GM18951 (cell line): ENCODE measurements around the gene NFATC3.

Experiments used
- POLR2A ChIP-seq: IDR thresholded peaks from 4 replicates; pipeline ENCODE4 v1.6.1; 2011; ENCODE audit warnings: mild to moderate bottlenecking; ENCODE audit not compliant: insufficient read length, insufficient read depth; ENCODE audit errors: extremely low read depth
- in situ Hi-C: fragments of 300-500 bp; cut with MboI; formaldehyde crosslinking; loops from one replicate; pipeline ENCODE4 v1.12.0; 2022; ENCODE audit warnings: low sequenced_read_pairs, mixed read lengths, inconsistent platforms; ENCODE audit not compliant: unreplicated experiment

The NFATC3 gene

DNA sequence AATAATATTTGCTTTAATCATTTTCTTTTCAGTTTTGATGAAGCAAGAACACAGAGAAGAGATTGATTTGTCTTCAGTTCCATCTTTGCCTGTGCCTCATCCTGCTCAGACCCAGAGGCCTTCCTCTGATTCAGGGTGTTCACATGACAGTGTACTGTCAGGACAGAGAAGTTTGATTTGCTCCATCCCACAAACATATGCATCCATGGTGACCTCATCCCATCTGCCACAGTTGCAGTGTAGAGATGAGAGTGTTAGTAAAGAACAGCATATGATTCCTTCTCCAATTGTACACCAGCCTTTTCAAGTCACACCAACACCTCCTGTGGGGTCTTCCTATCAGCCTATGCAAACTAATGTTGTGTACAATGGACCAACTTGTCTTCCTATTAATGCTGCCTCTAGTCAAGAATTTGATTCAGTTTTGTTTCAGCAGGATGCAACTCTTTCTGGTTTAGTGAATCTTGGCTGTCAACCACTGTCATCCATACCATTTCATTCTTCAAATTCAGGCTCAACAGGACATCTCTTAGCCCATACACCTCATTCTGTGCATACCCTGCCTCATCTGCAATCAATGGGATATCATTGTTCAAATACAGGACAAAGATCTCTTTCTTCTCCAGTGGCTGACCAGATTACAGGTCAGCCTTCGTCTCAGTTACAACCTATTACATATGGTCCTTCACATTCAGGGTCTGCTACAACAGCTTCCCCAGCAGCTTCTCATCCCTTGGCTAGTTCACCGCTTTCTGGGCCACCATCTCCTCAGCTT lies 105.8 kb downstream of the NFATC3 start:
- TF ChIP-seq POLR2A, result no peak
- in situ Hi-C loops, result no loop called here

DNA sequence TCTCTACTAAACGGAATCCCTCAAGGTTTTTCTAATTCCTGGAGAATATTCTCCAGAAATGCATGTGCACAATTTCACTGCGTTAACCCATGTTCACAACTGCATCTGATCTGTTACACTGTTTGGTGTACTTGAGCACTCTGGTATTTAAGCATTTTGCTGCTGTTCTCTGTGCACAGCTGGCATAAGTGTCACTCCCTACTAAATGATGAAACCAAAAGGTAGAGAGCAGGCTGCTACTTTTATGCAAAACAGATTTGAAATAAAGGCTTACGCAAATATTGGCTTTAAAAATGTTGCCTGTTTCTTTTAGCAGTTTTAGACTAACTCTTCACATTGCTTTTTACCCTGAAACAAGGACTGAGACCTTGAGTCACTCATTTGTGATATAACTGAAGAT lies 109.1 kb downstream of the NFATC3 start:
- in situ Hi-C loops, result no loop called here
- no peak for TF ChIP-seq POLR2A

GRCh38 chr16:68197250-68197649 lies 112.1 kb downstream of the NFATC3 start:
- in situ Hi-C loops, result no loop called here
- no peak for TF ChIP-seq POLR2A

- in situ Hi-C loops, result no loop called here
- no peak for TF ChIP-seq POLR2A
These were observed 115.1 kb downstream of the NFATC3 start for GRCh38 chr16:68200088-68200783.

- no peak for TF ChIP-seq POLR2A
- in situ Hi-C loops, result no loop called here
These were observed 116.9 kb downstream of the NFATC3 start for GRCh38 chr16:68202091-68202519.

DNA sequence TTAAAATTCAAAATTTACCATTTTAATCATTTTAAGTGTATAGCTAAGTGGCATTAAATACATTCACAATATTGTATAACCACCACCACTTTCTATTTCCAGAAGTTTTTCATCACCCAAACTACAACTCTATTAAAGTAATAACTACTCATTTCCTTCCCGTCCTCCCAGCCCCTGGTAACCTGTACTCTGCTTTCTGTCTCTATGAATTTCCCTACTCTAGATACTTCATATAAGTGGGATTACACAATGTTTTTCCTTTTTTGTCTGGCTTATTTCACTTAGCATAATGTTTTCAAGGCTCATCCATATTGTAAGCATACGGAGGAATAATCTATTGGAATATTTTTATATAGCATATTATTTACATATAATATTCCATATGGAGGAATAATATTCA lies 121.1 kb downstream of the NFATC3 start:
- TF ChIP-seq POLR2A, result no peak
- in situ Hi-C loops, result no loop called here

DNA sequence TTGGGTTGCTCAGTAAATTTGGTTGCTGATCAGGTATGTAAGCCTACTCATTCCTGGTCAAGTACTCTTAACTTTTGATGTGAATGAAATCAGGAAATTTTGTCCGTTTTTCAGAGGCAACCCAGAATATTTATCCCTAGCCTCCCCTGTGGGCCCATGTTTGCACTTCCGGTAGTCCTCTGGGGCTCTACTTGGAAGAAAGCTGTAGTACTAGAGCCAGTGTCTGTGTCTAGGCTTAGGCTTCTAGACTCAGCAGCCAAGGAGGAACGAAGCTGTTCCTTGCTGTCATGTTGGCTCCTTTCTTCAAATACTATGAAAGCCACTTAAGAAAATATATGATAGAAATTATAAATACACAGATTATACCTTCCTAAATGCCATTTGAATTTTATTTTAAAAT lies 129.6 kb downstream of the NFATC3 start:
- TF ChIP-seq POLR2A, result no peak
- in situ Hi-C loops, result no loop called here

DNA sequence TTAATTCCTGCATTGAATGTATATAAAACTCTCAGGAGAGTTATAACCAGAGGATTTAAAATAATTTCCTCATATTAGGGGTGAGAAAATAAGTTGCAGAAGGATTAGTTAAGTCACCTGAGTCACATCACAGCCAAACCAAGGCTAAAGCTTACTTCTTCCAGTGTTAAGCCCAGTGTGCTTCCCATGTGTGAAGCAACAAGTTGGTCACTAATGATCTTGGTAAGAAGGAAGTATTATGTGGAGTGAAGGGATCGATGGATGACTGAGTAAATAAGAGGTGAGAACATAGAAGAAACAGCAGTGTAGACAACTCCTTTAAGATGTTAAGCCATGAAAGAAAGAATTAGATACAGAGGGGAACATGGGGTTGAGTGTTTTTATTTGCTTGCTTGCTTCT lies 130.1 kb downstream of the NFATC3 start:
- in situ Hi-C loops, result no loop called here
- TF ChIP-seq POLR2A, result no peak

GRCh38 chr16:68216240-68216639 lies 131.1 kb downstream of the NFATC3 start:
- in situ Hi-C loops, result no loop called here
- no peak for TF ChIP-seq POLR2A

GRCh38 chr16:68217506-68217905 lies 132.3 kb downstream of the NFATC3 start:
- no peak for TF ChIP-seq POLR2A
- in situ Hi-C loops, result no loop called here

GRCh38 chr16:68219725-68220351 lies 134.7 kb downstream of the NFATC3 start:
- in situ Hi-C loops, result no loop called here
- TF ChIP-seq POLR2A, result no peak

DNA sequence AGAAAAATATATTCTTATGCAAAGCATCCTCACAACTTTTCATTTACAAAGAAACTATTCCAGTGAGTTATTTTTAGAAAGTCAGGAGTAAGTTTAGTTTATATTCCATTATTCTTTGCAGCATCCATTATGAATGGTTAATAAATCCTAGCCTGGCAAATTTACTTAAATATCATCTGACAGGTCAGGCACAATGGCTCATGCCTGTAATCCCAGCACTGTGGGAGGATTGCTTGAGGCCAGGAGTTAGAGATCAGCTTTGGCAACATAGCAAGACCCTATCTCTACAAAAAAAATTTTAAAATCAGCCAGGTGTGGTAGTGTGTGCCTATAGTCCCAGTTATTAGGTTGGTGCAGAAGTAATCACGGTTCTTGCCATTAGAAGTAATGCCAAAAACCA lies 137.9 kb downstream of the NFATC3 start:
- in situ Hi-C loops, result no loop called here
- no peak for TF ChIP-seq POLR2A

GRCh38 chr16:68226116-68226515 lies 140.9 kb downstream of the NFATC3 start:
- in situ Hi-C loops, result no loop called here
- no peak for TF ChIP-seq POLR2A
